GM23248 (cell line): Measurements from ENCODE around the gene ATXN7L1.

Experiments used
- EZH2 ChIP-seq: fragments of 200-600 bp; sonication (generic); IDR thresholded peaks from 2 replicates; pipeline ENCODE4 v1.6.1; 2018; ENCODE audit warnings: antibody characterized with exemption, mild to moderate bottlenecking; ENCODE audit not compliant: insufficient read depth, poor library complexity, severe bottlenecking
- EZH2phosphoT487 ChIP-seq: fragments of 200-600 bp; sonication (generic); IDR thresholded peaks from 2 replicates; pipeline ENCODE4 v1.6.1; 2018; ENCODE audit warnings: antibody characterized with exemption, moderate library complexity, mild to moderate bottlenecking, low read depth; ENCODE audit not compliant: insufficient read depth

DNA sequence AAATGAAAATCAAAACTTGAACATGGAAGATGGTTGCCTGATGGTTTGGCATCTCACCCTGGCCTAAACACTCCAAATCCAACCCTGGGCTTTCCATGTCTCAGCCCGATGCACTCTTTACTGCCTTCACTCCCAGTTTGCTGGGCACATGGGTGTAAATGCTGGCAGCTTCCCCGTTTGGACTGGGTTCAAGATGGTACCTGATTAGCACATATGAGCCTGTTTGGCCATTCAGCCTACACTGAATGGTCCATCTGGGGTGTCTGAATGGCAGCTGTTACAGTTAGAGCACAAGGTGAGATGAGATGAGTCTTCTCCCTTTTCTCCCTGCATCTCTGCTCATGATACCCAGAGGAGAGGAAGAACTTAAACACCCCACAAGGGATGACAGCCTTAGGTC is 37.1 kb downstream of the ATXN7L1 start:
- no peak for TF ChIP-seq EZH2phosphoT487
- TF ChIP-seq EZH2, result no peak
